Testis (tissue), 2 donors: ENCODE results near the gene CADPS2.

Experiments used
- POLR2A ChIP-seq: fragments of 450-650 bp; IDR thresholded peaks from one replicate; pipeline ENCODE4 v1.6.1; 2017; ENCODE audit warnings: antibody characterized with exemption, mild to moderate bottlenecking, moderate library complexity
- TF ChIP-seq, protein P1 (sequence below), 3 experiments: fragments of 450-650 bp in 2 of 3; fragments of 200-600 bp in 1 of 3; sonication (generic) in 1 of 3; IDR thresholded peaks; one replicate each; pipeline ENCODE4 v1.5.1; 2016 to 2019; ENCODE audit warnings: antibody characterized with exemption in 3 of 3, mild to moderate bottlenecking in 2 of 3, moderate library complexity in 1 of 3

DNA sequence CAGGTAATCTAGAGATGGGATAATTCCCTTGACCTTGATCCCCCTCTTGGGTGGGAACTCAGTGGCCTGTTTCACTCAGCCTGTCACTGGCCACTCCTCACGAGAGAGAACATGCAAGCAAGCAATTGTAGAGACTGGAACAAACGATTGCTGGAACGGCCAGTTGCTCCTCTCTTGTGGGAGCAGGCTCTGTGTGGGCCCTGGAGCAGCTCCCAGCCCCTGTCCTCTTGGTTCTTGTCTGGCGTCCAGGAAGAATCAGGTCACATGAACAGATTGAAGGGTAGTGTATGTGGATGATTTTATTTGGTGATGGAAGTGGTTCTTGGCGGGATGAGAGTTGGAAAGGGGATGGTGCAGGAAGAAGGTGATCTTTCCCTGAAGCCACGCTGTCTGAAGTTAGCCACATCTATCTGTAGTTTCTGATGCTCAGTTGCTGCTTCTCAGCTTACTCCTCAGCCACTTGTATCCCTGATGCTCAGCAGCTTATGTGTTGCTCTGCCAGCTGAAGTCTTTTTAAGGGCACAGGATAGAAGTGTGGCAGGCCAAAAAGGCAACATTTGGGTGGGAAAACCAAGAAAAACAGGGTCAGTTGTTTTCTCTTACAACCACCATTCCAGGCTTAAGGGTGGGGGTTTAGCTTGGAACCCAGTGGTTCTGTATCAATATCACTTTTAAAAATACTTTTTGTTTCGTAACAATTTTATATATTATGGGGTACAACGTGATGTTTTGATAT lies 203.3 kb downstream of the CADPS2 start:
- TF ChIP-seq, protein P1, sequence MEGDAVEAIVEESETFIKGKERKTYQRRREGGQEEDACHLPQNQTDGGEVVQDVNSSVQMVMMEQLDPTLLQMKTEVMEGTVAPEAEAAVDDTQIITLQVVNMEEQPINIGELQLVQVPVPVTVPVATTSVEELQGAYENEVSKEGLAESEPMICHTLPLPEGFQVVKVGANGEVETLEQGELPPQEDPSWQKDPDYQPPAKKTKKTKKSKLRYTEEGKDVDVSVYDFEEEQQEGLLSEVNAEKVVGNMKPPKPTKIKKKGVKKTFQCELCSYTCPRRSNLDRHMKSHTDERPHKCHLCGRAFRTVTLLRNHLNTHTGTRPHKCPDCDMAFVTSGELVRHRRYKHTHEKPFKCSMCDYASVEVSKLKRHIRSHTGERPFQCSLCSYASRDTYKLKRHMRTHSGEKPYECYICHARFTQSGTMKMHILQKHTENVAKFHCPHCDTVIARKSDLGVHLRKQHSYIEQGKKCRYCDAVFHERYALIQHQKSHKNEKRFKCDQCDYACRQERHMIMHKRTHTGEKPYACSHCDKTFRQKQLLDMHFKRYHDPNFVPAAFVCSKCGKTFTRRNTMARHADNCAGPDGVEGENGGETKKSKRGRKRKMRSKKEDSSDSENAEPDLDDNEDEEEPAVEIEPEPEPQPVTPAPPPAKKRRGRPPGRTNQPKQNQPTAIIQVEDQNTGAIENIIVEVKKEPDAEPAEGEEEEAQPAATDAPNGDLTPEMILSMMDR (IDR thresholded peaks at IDR 0.05) = no peak
- no peak for TF ChIP-seq POLR2A
